ENCODE results near the gene CWC25. TPM values are rescaled to one million over a fixed set of nuclear protein-coding genes. Genes with fewer than 3 reads are reported as not detected.

Gene CWC25
- total and polyA plus RNA-seq, 9 of the 15 experiments (the other 6 are each of a cell fraction or from before 2014, with no cell fraction given) = 16.5 to 27.4 (median 23.0) TPM

- TF ChIP-seq, protein P1, sequence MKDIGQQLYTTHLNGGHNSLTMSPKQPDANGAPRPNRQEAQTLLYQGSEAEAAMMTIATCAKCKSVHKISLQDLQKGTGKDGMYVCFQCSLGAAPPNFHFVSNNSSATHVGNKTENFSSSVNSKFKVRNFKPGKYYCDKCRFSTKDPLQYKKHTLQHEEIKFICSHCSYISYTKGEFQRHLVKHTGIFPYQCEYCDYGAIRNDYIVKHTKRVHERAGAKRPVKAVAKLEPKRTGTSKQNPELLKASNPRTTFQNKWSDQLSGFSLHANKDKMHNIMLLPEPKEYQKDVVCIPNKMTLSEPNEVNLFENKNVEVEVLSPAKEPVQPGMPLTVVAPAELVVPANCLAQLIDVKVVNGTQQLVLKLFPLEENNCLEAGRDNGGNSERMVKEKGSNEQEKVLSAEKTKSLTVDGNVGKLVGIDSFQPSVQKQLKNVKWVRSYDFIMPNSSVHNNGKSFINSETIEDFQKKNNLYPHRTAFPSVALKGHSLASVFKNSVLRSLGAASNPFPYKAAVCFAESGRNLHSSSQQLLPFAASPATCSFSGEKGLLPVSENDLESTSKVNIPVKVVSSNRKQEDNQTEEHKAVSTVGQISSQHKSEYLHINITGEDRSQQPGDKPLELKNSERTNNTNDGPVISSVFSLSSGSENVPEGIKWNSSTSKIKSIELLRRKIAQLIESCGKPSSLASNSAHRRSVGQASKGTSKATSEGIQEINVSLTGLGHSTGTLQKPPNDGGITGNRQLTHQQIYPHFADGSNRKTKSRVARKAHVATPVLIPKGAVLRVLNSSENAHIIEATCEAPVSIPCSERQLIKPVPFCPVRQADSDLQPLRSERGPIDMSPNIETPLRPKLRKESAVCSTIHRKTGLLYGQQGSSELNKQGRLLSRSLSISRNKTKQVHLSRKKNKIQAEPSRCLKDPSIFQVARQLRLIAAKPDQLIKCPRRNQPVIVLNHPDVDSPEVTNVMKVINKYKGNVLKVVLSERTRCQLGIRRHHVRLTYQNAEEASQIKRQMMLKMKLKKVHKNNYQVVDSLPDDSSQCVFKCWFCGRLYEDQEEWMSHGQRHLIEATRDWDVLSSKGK (CRISPR knock-in tag; IDR thresholded peaks at IDR 0.05) = no peak
- TF ChIP-seq SMARCE1 (IDR thresholded peaks at IDR 0.05) (no peak), HMGXB4 (CRISPR knock-in tag; IDR thresholded peaks at IDR 0.05) (no peak; the same call in 1 of the 2 replicates), ZNF668 (CRISPR knock-in tag; IDR thresholded peaks at IDR 0.05) (no peak), ZKSCAN3 (CRISPR knock-in tag; IDR thresholded peaks at IDR 0.05) (no peak), RHOXF2B (CRISPR knock-in tag; conservative IDR thresholded peaks at IDR 0.05) (no peak), SPI1 (IDR thresholded peaks at IDR 0.05; ENCODE audit: borderline replicate concordance, low read depth, low read length) (0 out of 2 replicates have a peak, but pooled peaks have one; percentile 24), ZBTB8A (IDR thresholded peaks at IDR 0.05; ENCODE audit: partially characterized antibody) (no peak), POLR2H (tag; IDR thresholded peaks at IDR 0.05; ENCODE audit: low read depth) (peak; percentile 90), MAZ (CRISPR knock-in tag; conservative IDR thresholded peaks at IDR 0.05 in 1 of 2, IDR thresholded peaks at IDR 0.05 in 1 of 2) (peak; percentile 84 to 98), HOXB6 (CRISPR knock-in tag; IDR thresholded peaks at IDR 0.05; ENCODE audit: borderline replicate concordance) (no peak), ZNF3 (CRISPR knock-in tag; IDR thresholded peaks at IDR 0.05) (no peak), CHD1 (IDR thresholded peaks at IDR 0.05; ENCODE audit: low read length) (no peak), NR2C2 (CRISPR knock-in tag; IDR thresholded peaks at IDR 0.05) (no peak), NR2C2 (tag; IDR thresholded peaks at IDR 0.05) (peak; percentile 90), POLR3G (IDR thresholded peaks at IDR 0.05; ENCODE audit: extremely low read depth, insufficient read length, insufficient replicate concordance) (no peak), FOXP1 (CRISPR knock-in tag; IDR thresholded peaks at IDR 0.05) (no peak), ZNF507 (tag; conservative IDR thresholded peaks at IDR 0.05) (no peak), BCOR (IDR thresholded peaks at IDR 0.05) (no peak), HNRNPUL1 (IDR thresholded peaks at IDR 0.05; ENCODE audit: low read length) (no peak), ZNF76 (CRISPR knock-in tag; IDR thresholded peaks at IDR 0.05; ENCODE audit: borderline replicate concordance) (no peak), MIER1 (IDR thresholded peaks at IDR 0.05; ENCODE audit: low read depth) (no peak), TSC22D4 (tag; IDR thresholded peaks at IDR 0.05) (no peak), NFYB (IDR thresholded peaks at IDR 0.05; ENCODE audit: extremely low read depth, insufficient read length) (peak; percentile 50), BDP1 (IDR thresholded peaks at IDR 0.05; ENCODE audit: insufficient read depth, insufficient read length) (no peak), GTF2A2 (tag; IDR thresholded peaks at IDR 0.05) (no peak), POLR2A (conservative IDR thresholded peaks at IDR 0.05) (peak; percentile 88), ZNF57 (CRISPR knock-in tag; IDR thresholded peaks at IDR 0.05) (no peak)
Measured at GRCh38 chr17:38799501-38800236, 25.5 kb downstream of the CWC25 start, which contains the start of gene PIP4K2B (continued).

Measured in K562 (cell line).